ENCODE data around the gene ARHGAP42.
"Not testable (repeated sequence)": the region's sequence is repeated elsewhere in the genome, so short reads cannot be mapped to it uniquely, and the experiment has no call there.

Gene ARHGAP42

DNA sequence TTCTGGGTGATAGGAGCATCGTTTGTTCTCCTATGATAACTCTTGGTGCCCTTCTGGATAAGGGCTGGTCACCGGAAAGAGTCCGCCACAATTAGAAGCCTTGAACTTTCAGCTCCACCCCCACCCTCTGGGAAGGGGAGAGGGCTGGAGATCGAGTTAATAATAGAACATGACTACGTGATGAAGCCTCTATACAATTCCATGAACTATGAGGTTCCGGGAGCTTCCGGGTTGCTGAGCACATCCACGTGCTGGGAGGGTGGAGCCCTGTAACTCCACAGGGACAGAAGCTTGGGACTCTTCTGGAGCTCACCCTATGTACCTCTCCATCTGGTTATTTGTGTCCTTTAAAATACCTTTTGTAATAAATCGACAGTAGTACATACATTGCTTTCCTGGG is 40.3 kb downstream of the ARHGAP42 start:
- no peak for DNase-seq

DNA sequence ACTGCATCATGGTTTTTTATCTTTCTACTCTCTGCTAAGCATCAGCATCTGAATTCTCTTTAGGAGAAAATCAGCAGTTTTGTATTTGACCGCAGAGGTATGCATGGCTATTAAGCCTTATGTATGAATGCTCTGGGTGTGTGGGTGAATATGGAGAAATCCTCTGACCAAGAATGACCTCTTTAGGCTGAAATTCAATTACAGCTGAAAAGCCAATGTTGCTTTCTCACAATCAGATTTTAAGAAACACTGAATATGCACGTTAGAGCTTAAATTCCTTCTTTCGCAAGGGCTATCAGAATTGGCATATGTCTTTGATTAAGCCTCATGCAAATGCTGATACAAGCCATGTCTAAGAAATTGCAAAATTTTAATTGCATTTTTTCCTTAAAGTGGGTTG is 43.2 kb downstream of the ARHGAP42 start:
- no peak for DNase-seq

DNA sequence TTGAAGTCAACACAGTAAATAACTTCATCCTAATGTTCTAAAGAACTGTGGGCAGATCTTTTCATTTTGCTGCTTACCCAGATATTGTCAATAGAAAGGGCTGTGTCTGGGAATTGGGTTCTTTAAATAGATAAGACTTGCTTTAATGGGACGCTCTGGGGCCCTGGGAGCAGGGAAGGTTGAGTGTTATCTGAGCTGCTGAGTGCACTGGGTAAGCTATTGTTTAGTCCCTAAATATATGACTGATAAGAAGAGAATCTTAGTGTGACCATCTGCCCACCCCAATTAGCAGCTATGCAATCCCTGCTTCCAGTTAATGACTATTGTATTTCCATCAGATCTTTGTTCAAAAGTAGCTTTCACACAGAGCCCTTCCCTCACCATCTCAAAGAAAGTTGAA is 44.4 kb downstream of the ARHGAP42 start:
- DNase-seq, result no peak

DNA sequence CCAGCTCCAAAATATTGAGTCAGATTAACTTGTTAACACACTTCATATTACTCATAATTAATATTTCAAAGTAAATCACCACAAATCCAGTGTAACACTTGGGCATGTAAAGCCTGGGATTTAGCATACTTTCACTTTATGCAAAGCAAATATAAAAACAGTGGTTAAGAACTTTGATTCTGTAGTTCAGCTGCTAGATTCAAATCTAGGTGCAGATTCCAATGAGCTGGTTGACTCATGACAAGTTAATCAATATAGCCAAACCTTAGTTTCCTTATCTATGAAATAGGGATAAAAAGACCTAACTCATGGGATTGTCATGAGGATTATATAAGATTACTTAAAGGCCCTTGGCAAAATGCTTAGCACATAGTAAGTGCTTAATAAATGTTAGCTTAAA is 45.9 kb downstream of the ARHGAP42 start:
- DNase-seq, result no peak

DNA sequence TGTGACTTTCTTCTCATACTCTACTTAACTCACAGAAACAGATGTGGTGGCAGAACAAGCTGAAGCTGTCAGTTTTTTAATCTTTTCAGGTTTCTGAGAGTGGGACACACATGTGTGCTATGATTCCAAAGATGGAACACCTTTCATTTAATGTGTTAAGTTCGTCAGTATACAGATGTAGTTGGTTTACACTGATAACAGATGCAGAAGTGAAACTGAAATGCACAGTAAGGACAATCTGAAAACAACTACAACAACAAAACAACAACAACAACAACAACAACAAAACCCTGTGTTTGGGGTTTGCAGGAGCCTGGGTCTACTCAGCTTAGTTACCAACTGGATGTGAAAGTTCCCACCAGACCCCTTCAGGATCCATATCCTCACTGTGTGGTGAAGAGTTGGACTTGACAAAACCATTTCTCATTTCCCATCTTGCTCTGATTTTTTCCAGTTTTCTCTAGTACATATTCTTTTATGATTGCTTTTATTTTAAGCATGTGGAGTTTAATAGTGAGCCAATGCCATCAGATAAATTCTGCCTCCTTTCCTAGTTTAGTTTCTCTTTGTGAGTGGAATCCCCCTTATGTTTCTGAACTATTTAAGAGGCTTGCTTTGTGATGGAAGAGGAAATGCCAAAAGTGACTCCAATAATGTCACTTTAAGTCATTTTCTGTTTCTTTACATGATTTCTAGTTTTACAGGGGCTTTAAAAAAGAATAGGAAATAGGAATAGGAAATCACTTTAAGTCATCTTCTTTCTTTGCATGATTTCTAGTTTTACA is 47.8 kb downstream of the ARHGAP42 start:
- no peak for DNase-seq

DNA sequence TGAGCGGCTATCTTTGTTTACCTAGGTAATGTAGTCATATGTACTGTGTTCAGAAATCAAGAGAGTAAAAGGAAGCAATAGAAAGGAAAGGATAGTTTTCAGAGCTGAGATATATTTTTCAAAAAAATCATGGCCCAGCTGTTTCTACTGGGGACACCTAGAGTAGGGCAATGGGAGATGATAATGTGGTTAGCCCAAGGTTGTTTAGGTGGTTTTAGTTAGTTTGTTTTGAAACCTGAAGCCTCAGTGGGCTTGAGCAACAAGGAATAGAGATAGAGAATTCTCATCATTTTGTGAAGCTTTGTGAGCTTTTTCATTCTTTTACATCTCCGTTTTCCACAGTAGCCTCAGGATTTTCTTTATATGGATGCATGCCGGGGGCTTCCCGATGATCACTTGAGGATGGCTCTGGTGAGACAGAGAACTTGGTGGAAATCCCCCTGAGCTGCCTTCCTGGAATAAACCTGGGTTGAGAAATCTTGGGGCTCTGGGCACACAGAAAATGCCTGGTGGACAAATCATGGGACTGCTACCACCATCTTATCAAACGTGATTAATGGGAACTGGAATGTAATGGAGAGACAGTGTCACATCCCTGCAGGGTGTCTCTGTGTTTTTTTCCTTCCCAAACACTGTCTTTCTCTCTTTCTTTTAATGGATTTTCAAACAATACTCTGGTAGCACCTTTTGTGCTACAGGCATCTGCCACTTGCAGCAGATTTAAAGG is 49.0 kb downstream of the ARHGAP42 start:
- DNase-seq, result no peak

DNA sequence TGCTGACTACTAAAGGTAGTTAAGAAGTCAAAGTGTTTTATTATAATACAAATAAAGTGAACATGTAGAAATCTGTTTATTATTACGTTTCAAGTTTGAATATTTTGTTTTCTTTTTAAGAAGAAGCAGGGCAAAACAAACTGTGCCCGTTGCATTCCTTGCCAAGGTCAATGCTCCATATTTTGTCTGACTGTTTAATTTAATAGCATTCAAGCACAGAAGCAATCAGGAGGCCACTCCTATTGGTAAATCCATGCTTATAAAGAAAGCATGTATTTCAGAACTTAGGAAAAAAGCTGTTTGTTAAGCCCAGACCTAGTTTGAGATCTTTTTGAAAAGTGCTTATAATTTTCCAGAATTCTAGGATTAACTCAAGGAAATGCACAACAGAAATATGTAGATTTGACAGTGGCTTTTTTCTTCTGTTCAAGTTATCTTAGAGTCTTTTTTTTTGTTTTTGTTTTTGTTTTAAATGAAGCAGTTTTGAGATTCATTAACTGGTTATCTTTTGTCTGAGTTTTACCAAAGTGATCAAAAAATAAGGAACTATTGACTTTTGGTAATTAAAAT is 51.7 kb downstream of the ARHGAP42 start:
- no peak for DNase-seq

DNA sequence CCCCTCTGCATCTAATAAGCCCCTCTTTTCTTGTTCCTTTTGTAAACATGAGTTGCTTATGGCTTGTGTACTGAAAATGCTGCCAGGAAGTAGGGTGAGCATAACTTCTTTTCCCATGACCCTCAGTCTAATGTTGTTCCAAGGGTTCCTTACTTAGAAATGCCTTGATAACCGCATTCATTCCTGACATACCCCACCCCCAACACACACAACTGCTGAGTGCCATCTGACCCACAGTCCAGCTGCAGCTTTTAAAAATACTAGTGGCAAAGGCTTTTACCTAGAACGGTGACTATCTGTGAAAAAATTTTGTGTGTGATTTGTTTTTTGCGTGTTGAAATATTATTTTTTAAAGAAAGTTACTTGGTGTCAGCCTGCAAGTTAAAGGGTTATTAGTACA is 52.6 kb downstream of the ARHGAP42 start:
- DNase-seq, result no peak

DNA sequence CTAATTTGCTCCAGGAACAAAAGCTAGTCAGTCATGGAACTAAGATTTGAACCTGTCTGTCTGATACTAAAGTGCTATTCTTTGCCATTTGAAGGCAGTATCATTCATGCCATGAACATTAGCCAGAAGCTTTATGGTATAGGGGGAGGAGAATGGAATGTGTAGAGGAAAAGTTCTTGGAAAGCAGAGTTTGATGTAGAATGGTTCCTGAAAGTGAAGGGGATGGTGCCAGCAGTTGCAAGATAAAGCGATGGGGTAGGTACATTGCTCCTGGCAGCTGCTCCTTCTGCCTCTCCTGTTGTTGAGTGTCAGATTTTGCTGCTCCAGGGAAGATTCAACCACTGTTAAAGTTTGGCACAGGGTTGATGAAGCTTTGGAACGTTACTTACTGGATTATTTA is 53.4 kb downstream of the ARHGAP42 start:
- no peak for DNase-seq

DNA sequence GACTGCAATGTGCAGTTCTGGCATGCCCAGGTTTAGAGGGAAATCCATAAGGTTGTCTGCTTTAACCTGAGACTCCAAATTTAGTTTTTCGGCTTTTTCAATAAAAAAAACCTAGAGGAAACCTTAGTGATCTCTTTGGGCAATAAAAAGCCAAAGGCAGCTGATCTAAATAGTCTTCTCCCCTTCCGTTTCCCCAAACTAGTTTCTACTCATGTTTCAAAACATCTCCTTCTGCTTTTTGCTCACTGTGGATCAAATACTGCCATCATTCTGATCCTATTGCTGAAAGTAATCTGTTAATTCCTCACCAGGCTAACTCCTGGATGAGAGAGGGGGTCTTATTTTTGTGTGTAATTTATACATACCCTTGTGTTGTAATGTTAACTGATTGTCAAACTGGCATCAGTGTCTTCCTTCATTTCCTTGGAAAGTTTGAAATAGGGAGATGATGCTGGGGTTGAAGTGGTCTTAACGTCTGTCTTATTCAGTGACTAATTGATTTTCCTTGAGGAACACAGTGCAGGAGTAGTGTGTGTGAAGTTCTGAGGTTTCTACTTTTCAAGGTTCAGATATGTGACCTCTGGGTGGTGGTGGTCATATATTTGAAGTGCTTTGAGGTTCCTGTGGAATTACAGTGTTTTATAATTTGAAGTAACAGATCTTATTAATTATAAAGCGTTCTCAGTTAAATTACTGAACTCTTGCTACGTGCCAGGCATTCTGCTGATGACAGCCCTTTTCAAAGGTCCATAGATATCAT is 55.0 kb downstream of the ARHGAP42 start:
- DNase-seq, result no peak

DNA sequence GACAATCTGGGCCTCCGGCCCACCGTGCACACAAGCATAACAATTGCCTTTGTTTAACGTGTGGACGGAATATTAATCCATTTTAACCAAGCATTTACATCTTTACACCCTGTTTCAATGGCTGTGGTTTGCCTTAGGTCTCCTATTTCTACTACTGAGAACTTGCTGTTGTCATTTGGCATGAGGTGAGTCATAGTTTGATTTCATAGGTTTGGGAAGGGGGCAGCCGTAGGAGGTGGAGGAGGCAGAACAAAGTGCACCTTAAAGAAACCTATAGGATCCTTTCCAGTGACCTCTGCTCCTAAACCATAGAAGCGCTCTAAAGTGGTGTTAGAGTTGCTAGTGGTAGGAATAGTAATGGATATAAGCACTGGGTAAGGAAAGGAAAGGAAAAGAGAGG is 59.4 kb downstream of the ARHGAP42 start:
- no peak for DNase-seq

DNA sequence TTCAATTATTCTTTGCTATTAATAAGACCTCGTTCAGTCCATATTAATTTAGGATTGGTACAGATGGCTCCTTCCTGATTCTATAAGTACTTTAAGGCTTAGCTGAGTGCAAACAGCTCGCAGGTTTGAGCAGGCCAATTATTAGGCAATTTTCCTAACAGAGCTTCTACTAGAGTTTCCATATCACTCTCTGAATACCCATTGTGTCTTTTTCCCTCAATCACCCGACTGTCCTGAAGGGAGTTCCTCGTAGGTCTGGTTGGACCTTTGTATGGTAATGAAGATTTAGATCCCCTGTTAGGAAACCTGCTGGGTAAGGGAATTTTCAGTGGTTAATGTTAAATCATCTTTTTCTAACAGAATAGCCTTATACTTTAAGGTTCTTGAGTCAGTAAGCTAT is 61.1 kb downstream of the ARHGAP42 start:
- DNase-seq, result no peak

DNA sequence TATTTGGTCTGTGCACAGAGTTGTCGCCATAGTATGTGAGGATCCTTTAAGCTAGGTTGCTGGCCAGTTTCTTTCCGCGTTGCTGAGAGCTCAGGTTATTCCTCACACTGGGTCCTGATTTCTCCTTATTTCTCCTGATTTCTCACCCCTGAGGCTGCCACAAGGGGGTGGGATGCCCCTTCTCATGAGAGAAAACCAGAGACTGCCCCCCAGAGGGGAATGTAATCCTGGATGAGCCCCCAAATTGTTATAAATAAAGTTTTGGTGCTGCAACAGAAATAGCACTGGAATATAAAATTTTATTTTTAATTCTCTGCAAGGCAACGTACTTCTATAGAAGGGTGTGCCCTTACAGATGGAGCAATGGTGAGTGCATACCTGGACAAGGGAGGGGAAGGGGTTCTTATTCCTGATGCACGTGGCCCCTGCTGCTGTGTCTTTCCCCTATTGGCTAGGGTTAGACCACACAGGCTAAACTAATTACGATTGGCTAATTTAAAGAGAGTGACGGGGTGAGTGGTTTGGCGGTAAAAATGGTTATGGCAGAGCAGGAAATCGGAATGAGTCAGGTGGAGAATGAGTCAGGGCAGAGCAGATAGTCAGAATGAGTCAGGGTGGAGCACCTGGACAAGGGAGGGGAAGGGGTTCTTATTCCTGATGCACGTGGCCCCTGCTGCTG is 62.9 kb downstream of the ARHGAP42 start:
- not testable (repeated sequence) for DNase-seq

DNA sequence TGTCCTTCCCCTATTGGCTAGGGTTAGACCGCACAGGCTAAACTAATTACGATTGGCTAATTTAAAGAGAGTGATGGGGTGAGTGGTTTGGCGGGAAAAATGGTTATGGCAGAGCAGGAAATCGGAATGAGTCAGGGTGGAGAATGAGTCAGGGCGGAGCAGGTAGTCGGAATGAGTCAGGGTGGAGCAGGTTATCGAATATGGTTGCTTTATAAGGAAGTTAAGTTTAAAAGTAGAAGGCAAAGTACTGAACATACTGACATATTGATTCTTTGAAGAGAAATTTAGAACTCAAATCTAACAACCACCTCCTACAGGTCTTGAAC is 63.4 kb downstream of the ARHGAP42 start:
- not testable (repeated sequence) for DNase-seq

DNA sequence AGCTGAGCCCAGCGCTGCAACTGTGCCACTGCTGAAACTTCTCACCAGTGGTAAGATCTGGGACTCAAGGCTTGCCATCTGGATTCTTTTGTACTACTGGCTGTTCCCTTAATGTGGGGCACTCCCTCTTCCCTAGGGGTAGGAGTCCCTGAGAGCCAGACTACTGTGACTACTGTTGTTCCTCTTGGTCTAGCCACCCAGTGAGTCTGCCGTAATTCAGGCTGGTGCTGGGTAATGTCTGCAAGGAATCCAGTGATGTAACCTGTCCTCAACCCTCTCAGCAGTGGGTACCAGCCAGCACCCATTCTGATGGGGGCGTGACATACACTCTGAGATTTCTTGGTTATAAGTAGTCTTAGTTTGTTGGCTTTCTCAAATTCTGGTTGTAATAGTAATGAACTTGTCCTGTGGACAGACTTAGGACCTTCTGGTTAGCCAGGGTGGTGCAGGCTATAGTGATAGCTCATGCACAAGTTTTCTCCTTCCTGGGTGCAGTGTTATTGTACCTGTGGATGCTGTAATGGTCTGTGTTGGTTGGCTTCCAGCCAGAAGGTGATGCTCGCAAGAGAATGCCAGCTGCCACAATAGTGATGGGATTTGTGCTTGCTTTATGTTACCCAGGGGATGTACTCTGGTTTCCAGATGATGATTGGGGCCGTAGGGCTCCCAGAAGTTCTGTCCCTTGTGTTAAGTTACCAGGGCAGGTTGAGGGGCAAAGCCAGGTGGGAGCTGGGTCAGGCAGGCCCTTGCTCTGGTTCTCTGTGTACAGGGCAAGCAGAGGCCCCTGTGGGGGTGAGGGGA is 65.5 kb downstream of the ARHGAP42 start:
- DNase-seq, result no peak

DNA sequence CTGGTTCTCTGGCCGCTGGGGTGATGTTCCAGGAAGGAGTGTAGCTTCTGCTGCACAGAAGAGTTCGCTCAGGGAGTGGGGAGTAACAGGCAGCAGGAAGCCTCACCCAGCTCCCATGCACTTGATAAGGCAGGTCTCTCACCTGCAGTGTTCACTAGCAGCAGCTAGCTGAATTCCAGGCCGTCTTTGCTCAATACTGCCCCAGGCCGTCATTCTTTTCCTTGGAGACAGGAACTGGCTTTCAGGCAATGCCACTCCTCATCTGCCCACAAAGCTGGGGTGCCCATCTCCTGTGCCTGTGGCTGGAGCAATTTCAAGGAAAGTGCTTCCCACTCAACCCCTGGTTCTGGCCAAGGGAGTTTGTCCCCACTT is 66.1 kb downstream of the ARHGAP42 start:
- no peak for DNase-seq

DNA sequence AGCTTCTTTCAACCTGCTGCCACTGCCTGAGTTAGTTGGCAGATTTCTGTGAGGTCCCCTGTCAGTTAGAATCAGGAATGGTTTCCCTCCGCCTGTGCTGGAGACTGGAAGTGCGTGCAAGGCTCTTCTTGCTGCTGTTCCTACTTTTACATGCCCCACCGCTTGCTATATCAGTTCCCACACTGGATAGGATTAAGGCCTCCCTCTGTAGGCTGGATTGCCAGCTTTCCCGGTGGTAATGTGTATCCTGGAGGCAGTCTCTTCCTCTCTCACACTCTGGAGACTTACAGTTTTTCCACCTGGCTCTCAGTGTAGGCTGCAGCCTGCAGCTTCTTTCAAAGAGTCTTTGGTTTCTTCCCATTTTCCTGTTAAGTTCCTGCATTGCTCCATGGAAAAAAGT is 66.5 kb downstream of the ARHGAP42 start:
- no peak for DNase-seq

DNA sequence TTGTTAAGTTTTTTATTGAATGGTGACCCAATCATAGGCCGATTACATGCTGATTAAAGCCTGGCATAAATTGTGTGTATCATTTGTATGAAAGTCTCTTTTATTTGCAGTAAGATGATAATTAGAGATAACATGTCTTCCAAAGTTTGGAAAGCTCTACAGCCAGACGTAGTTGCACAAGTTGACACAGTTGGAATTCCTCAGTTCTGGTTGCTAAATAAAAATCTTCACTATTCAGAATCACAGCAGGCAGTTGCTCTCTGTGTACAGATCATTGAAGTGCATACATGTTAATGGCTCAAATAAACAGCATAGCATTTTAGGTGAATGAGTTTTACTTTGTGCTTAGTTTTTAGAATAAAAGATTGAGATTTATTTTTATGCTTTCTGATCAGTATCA is 69.5 kb downstream of the ARHGAP42 start:
- DNase-seq, result no peak

DNA sequence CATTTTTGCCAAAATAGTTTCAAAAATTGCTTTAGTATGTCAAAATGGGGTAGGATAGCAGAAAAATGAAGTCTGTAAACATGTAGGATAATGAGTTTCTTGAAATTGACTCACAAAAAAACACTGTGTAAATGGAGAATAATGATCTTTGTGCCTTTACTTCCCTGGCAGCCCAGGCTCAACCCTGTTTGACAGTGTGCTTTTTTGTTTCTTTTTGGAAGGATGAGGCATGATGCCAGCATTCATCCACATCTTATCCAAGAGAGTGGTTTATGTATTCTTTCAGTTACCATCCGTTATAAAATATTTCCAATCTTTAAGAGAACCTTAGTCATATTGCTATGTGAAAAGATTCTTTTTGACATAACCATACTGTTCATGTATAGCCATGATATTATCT is 70.6 kb downstream of the ARHGAP42 start:
- no peak for DNase-seq

DNA sequence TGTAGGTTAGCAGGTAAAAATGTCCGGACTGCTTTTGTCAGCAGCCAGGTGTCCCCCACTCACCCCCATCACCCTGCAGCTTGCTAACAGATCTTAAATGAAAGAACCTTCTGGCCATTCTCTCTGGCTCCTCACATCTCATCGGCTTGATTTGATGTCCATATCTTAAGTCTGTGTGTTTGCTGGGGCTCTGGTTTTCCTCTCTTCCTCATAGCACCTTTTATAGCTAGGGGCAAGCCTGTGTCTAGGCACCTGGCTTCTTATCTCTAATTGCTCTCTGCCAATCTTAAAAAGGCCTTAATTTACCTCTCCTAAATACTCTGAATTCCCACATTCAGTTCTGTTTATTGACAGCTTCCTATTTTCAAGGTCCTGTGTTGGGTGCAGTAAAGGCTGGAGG is 72.0 kb downstream of the ARHGAP42 start:
- no peak for DNase-seq

DNA sequence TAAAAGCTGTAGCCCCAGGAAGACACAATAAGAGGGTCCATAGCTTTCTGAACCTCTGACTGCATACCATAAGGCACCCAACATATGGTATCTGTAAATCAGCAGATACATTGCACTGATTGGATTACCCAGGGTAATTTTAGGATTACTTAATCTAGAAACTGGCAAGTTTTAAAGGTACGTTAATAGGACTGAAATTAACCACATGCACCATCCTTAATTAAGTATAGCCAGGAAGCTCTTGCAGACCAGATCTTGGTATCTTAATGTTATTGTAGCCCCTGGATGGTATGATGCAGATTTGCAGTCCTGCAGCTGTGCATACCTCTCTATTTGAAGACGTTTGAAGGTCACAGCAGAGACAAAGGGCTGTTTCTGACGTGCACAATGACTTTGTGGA is 72.8 kb downstream of the ARHGAP42 start:
- no peak for DNase-seq

DNA sequence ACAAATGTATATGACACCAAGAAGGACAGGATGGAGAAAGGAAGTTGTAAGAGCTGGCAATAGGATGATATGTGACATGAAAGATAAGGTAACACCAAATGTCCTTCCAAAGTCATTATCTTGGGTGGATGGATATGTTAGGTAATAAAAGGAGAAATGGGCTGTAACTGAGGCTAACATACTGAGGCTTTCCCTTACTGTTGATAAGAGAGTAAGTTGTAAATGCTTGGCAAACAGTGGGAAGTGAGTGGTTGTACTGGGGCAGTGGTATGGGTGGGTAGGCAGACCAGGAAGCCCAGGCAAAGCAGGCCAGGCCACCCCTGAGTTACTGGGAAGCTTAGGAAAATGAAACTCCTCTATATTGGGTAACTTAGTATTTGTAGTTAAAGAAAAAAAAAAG is 73.7 kb downstream of the ARHGAP42 start:
- DNase-seq, result no peak

All from CD4-positive, alpha-beta T cell treated with Interleukin-12 subunit alpha and Interleukin-12 subunit beta, for 1 hour (primary cell).